Chondrocyte (in vitro differentiated cells): Measurements from ENCODE around the gene PPFIBP1. TPM values are rescaled to one million over a fixed set of nuclear protein-coding genes. Genes with fewer than 3 reads are reported as not detected.

Experiments
- DNase-seq: peaks from one replicate; pipeline ENCODE4 v3.0.0; 2021; ENCODE audit warnings: mixed read lengths, low spot score
- H3K27ac Mint-ChIP-seq: one replicate; pipeline ENCODE4 v1.8.0; 2021; ENCODE audit warnings: mild to moderate bottlenecking, moderate library complexity, mixed read lengths; ENCODE audit not compliant: unreplicated experiment
- H3K27me3 Mint-ChIP-seq: 2 replicates; pipeline ENCODE4 v1.8.0; 2021; ENCODE audit warnings: low read depth, mixed read lengths
- H3K36me3 Mint-ChIP-seq: 2 replicates; pipeline ENCODE4 v1.8.0; 2021; ENCODE audit warnings: low read depth, mixed read lengths
- H3K4me1 Mint-ChIP-seq: 2 replicates; pipeline ENCODE4 v1.8.0; 2021; ENCODE audit warnings: low read depth, mild to moderate bottlenecking, mixed read lengths
- H3K4me3 Mint-ChIP-seq: one replicate; pipeline ENCODE4 v1.8.0; 2021; ENCODE audit warnings: mild to moderate bottlenecking, moderate library complexity, mixed read lengths; ENCODE audit not compliant: unreplicated experiment
- H3K9me3 Mint-ChIP-seq: 2 replicates; pipeline ENCODE4 v1.8.0; 2021; ENCODE audit warnings: low read depth, mixed read lengths
- CTCF ChIP-seq: fragments of 200-600 bp; sonication (generic); IDR thresholded peaks from 2 replicates; pipeline ENCODE4 v1.5.0; 2021; ENCODE audit warnings: antibody characterized with exemption, mild to moderate bottlenecking, moderate library complexity
- total RNA-seq: library from RNA; stranded (reverse); gene quantifications from 3 replicates; pipeline ENCODE4 v1.2.1, GENCODE V29; 2021

The PPFIBP1 gene
- total RNA-seq, 1 donor from 2014 or later, result 85.0 TPM

GRCh38 chr12:27703720-27704452, 179.9 kb downstream of the PPFIBP1 start:
- no peak for DNase-seq
- Mint-ChIP-seq H3K27me3 (no peaks in the 10 kb centered on the region), H3K4me1 (peaks cover 16% of the 10 kb centered on the region), H3K36me3 (no peaks in the 10 kb centered on the region), H3K4me3 (no peak overlapping the region), H3K9me3 (no peaks in the 10 kb centered on the region), H3K27ac (peak overlapping the region; percentile 84)
- TF ChIP-seq CTCF, result peak; percentile 96

DNA sequence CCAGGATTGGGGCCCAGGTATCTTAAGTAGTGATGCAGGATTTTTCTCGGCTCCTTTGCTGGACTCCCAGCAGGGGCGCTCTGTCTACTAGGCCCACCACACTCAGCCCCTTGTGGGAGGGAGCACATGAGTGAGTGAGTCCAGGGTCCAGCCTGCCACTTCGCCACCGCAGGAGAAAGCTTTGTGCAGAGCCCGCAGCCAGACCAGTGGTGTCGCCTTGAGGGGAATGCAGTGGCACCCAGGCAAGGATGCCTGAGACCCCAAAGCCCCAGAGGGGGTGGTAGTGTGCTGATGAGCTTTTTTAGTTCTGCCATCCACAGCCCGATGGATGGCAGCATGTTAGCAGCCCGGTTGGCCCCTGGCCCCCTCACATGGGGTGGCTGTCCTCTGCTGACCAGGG, 181.3 kb downstream of the PPFIBP1 start:
- TF ChIP-seq CTCF, result no peak
- H3K9me3 Mint-ChIP-seq, result no peaks in the 10 kb centered on the region
- no peak overlapping the region for H3K4me3 Mint-ChIP-seq
- no peak overlapping the region for H3K27ac Mint-ChIP-seq
- no peaks in the 10 kb centered on the region for H3K36me3 Mint-ChIP-seq
- no peak for DNase-seq
- no peaks in the 10 kb centered on the region for H3K27me3 Mint-ChIP-seq
- H3K4me1 Mint-ChIP-seq, result peaks cover 21% of the 10 kb centered on the region

DNA sequence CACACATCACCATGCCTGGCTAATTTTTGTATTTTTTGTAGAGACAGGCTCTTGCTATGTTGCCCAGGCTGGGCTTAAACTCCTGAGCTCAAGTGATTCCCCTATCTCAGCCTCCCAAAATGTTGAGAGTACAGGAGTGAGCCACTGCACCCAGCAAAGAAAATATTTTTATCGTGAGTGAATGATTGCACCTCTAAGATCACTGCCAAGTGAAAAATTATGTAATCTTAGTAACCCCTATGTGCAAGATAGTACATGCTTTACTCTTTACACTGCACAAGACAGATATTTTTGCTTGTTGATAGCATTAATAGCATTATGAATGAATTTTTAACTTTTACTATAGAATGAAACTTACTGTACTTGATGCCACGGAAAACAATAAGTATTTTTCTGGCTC, 183.2 kb downstream of the PPFIBP1 start:
- no peaks in the 10 kb centered on the region for H3K9me3 Mint-ChIP-seq
- no peak for DNase-seq
- no peak for TF ChIP-seq CTCF
- H3K36me3 Mint-ChIP-seq, result peaks cover under 1% of the 10 kb centered on the region
- H3K4me1 Mint-ChIP-seq, result peaks cover 30% of the 10 kb centered on the region
- no peaks in the 10 kb centered on the region for H3K27me3 Mint-ChIP-seq
- no peak overlapping the region for H3K27ac Mint-ChIP-seq
- H3K4me3 Mint-ChIP-seq, result no peak overlapping the region

DNA sequence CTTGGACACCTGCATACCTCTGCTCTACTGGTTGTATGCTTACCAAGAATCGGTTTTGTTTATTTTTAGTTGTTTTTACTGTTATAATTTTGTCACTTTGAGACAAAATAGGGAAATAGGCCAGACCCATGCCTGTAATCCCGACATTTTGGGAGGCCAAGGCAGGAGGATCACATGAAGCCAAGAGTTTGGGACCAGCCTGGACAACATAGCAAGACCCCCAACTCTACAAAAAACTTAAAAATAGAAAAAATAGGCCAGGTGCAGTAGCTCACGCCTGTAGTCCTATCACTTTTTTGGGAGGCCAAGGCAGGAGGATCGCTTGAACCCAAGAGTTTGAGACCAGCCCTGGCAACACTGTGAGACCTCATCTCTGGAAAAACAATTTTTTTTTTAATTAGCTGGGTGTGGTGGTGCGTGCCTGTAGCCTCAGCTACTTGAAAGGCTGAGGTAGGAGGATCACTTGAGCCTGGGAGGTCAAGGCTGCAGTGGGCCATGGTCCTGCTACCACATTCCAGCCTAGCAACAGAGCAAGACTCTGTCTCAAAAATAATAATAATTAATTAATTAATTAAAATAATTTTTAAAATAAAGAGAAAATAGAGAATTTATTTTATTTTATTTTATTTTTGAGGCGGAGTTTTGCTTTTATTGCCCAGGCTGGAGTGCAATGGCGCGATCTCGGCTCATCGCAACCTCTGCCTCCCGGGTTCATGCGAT, 185.4 kb downstream of the PPFIBP1 start:
- no peak for DNase-seq
- Mint-ChIP-seq H3K36me3 (peaks cover 2% of the 10 kb centered on the region), H3K27me3 (no peaks in the 10 kb centered on the region), H3K27ac (no peak overlapping the region), H3K9me3 (no peaks in the 10 kb centered on the region), H3K4me3 (no peak overlapping the region), H3K4me1 (peaks cover 27% of the 10 kb centered on the region)
- TF ChIP-seq CTCF, result no peak

DNA sequence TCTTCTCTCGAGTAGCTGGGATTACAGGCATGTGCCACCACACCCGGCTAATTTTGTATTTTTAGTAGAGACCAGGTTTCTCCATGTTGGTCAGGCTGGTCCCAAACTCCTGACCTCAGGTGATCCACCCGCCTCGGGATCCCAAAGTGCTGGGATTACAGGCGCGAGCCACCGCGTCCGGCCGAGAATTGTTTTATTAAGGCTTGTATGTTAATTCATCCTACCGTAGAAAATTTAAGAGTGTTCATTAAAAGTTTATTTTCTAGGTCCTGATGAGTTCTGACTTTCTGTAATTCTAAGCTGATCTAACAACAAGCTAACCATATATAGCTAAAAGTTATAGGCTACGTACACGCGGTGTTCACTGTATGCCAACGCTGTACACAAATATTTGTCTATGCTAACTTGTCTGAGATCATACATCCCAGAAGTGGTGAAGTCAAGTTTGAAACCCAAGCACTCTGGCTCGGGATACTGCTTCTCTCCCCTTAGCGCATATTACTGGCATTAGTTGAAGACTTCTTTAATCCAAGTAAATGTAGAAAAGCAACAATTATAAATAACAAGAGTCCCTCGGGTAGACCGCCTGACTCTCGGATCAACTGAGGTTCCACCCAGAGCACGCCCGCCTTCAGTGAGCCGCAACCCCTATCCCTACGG, 186.1 kb downstream of the PPFIBP1 start:
- Mint-ChIP-seq H3K36me3 (peaks cover 4% of the 10 kb centered on the region), H3K9me3 (no peaks in the 10 kb centered on the region), H3K4me3 (peak overlapping the region; percentile 98), H3K4me1 (peaks cover 27% of the 10 kb centered on the region), H3K27me3 (no peaks in the 10 kb centered on the region), H3K27ac (peak overlapping the region; percentile 94)
- DNase-seq, result no peak
- TF ChIP-seq CTCF, result no peak
